ENCODE results near the gene LPAR3.

LPAR3 gene

GRCh38 chr1:84896279-84896678 is 3.3 kb upstream of the LPAR3 start:
- no peaks in the 10 kb centered on the region for H3K36me3 ChIP-seq (ENCODE audit: control insufficient read depth in 1 of 2, insufficient read depth in 2 of 2, low read length in 2 of 2)
- H3K27ac ChIP-seq (ENCODE audit: low read length): no peak overlapping the region
- peaks cover 12% of the 10 kb centered on the region for H3K27me3 ChIP-seq (ENCODE audit: low read depth, low read length)
- H3K9me3 ChIP-seq (ENCODE audit: control insufficient read depth in 1 of 2, low read length in 2 of 2): no peaks in the 10 kb centered on the region
- H3K4me1 ChIP-seq (ENCODE audit: control insufficient read depth in 1 of 2, insufficient read depth in 2 of 2, low read length in 2 of 2): peaks cover 0 to 12% of the 10 kb centered on the region in 2 donors
- no peak overlapping the region for H3K4me3 ChIP-seq (ENCODE audit: low read depth in 1 of 2, low read length in 2 of 2)

GRCh38 chr1:84890566-84890965 is 2.4 kb downstream of the LPAR3 start:
- Histone ChIP-seq H3K27ac (ENCODE audit: low read length) (no peak overlapping the region), H3K4me1 (ENCODE audit: control insufficient read depth in 1 of 2, insufficient read depth in 2 of 2, low read length in 2 of 2) (peaks cover 0 to 12% of the 10 kb centered on the region in 2 donors), H3K4me3 (ENCODE audit: low read depth in 1 of 2, low read length in 2 of 2) (no peak overlapping the region), H3K9me3 (ENCODE audit: control insufficient read depth in 1 of 2, low read length in 2 of 2) (no peaks in the 10 kb centered on the region), H3K36me3 (ENCODE audit: control insufficient read depth in 1 of 2, insufficient read depth in 2 of 2, low read length in 2 of 2) (no peaks in the 10 kb centered on the region), H3K27me3 (ENCODE audit: low read depth, low read length) (peaks cover 12% of the 10 kb centered on the region)

GRCh38 chr1:84889437-84889836 is 3.6 kb downstream of the LPAR3 start:
- Histone ChIP-seq H3K4me3 (ENCODE audit: low read depth in 1 of 2, low read length in 2 of 2) (no peak overlapping the region), H3K27me3 (ENCODE audit: low read depth, low read length) (peaks cover 12% of the 10 kb centered on the region), H3K4me1 (ENCODE audit: control insufficient read depth in 1 of 2, insufficient read depth in 2 of 2, low read length in 2 of 2) (peaks cover 0 to 12% of the 10 kb centered on the region in 2 donors), H3K36me3 (ENCODE audit: control insufficient read depth in 1 of 2, insufficient read depth in 2 of 2, low read length in 2 of 2) (no peaks in the 10 kb centered on the region), H3K9me3 (ENCODE audit: control insufficient read depth in 1 of 2, low read length in 2 of 2) (no peaks in the 10 kb centered on the region), H3K27ac (ENCODE audit: low read length) (no peak overlapping the region)

- no peak overlapping the region for H3K27ac ChIP-seq (ENCODE audit: low read length)
- H3K9me3 ChIP-seq (ENCODE audit: control insufficient read depth in 1 of 2, low read length in 2 of 2): no peaks in the 10 kb centered on the region
- H3K4me1 ChIP-seq (ENCODE audit: control insufficient read depth in 1 of 2, insufficient read depth in 2 of 2, low read length in 2 of 2): peaks cover 0 to 12% of the 10 kb centered on the region in 2 donors
Measured at GRCh38 chr1:84888753-84889152, 4.3 kb downstream of the LPAR3 start.

GRCh38 chr1:84887261-84887934 is 5.6 kb downstream of the LPAR3 start:
- no peaks in the 10 kb centered on the region for H3K9me3 ChIP-seq (ENCODE audit: control insufficient read depth in 1 of 2, low read length in 2 of 2)
- no peak overlapping the region for H3K27ac ChIP-seq (ENCODE audit: low read length)
- peaks cover 1% of the 10 kb centered on the region for H3K27me3 ChIP-seq (ENCODE audit: low read depth, low read length)
- no peaks in the 10 kb centered on the region for H3K36me3 ChIP-seq (ENCODE audit: control insufficient read depth in 1 of 2, insufficient read depth in 2 of 2, low read length in 2 of 2)
- peaks cover 0 to under 1% of the 10 kb centered on the region in 2 donors for H3K4me1 ChIP-seq (ENCODE audit: control insufficient read depth in 1 of 2, insufficient read depth in 2 of 2, low read length in 2 of 2)
- H3K4me3 ChIP-seq (ENCODE audit: low read depth in 1 of 2, low read length in 2 of 2): no peak overlapping the region

More at GRCh38 chr1:84888753-84889152, 4.3 kb downstream of the LPAR3 start:
- H3K27me3 ChIP-seq (ENCODE audit: low read depth, low read length): peaks cover 9% of the 10 kb centered on the region
- H3K36me3 ChIP-seq (ENCODE audit: control insufficient read depth in 1 of 2, insufficient read depth in 2 of 2, low read length in 2 of 2): no peaks in the 10 kb centered on the region
- H3K4me3 ChIP-seq (ENCODE audit: low read depth in 1 of 2, low read length in 2 of 2): no peak overlapping the region

GRCh38 chr1:84885469-84885868 is 7.5 kb downstream of the LPAR3 start:
- no peaks in the 10 kb centered on the region for H3K36me3 ChIP-seq (ENCODE audit: control insufficient read depth in 1 of 2, insufficient read depth in 2 of 2, low read length in 2 of 2)
- H3K4me1 ChIP-seq (ENCODE audit: control insufficient read depth in 1 of 2, insufficient read depth in 2 of 2, low read length in 2 of 2): no peaks in the 10 kb centered on the region

GRCh38 chr1:84884671-84885389 is 8.2 kb downstream of the LPAR3 start:
- no peak overlapping the region for H3K4me3 ChIP-seq (ENCODE audit: low read depth in 1 of 2, low read length in 2 of 2)
- H3K9me3 ChIP-seq (ENCODE audit: control insufficient read depth in 1 of 2, low read length in 2 of 2): peaks cover 0 to 3% of the 10 kb centered on the region in 2 donors
- no peak overlapping the region for H3K27ac ChIP-seq (ENCODE audit: low read length)
- no peaks in the 10 kb centered on the region for H3K36me3 ChIP-seq (ENCODE audit: control insufficient read depth in 1 of 2, insufficient read depth in 2 of 2, low read length in 2 of 2)
- no peaks in the 10 kb centered on the region for H3K27me3 ChIP-seq (ENCODE audit: low read depth, low read length)
- no peaks in the 10 kb centered on the region for H3K4me1 ChIP-seq (ENCODE audit: control insufficient read depth in 1 of 2, insufficient read depth in 2 of 2, low read length in 2 of 2)

More at GRCh38 chr1:84885469-84885868, 7.5 kb downstream of the LPAR3 start:
- Histone ChIP-seq H3K9me3 (ENCODE audit: control insufficient read depth in 1 of 2, low read length in 2 of 2) (peaks cover 0 to 3% of the 10 kb centered on the region in 2 donors), H3K27me3 (ENCODE audit: low read depth, low read length) (no peaks in the 10 kb centered on the region), H3K4me3 (ENCODE audit: low read depth in 1 of 2, low read length in 2 of 2) (no peak overlapping the region), H3K27ac (ENCODE audit: low read length) (no peak overlapping the region)

- H3K4me1 ChIP-seq (ENCODE audit: control insufficient read depth in 1 of 2, insufficient read depth in 2 of 2, low read length in 2 of 2): no peaks in the 10 kb centered on the region
- no peaks in the 10 kb centered on the region for H3K36me3 ChIP-seq (ENCODE audit: control insufficient read depth in 1 of 2, insufficient read depth in 2 of 2, low read length in 2 of 2)
- H3K27ac ChIP-seq (ENCODE audit: low read length): no peak overlapping the region
- no peak overlapping the region for H3K4me3 ChIP-seq (ENCODE audit: low read depth in 1 of 2, low read length in 2 of 2)
- H3K9me3 ChIP-seq (ENCODE audit: control insufficient read depth in 1 of 2, low read length in 2 of 2): peaks cover 0 to 3% of the 10 kb centered on the region in 2 donors
- no peaks in the 10 kb centered on the region for H3K27me3 ChIP-seq (ENCODE audit: low read depth, low read length)
Measured at GRCh38 chr1:84883286-84883685, 9.7 kb downstream of the LPAR3 start.

- Histone ChIP-seq H3K36me3 (ENCODE audit: control insufficient read depth in 1 of 2, insufficient read depth in 2 of 2, low read length in 2 of 2) (no peaks in the 10 kb centered on the region), H3K9me3 (ENCODE audit: control insufficient read depth in 1 of 2, low read length in 2 of 2) (peaks cover 0 to 3% of the 10 kb centered on the region in 2 donors), H3K4me1 (ENCODE audit: control insufficient read depth in 1 of 2, insufficient read depth in 2 of 2, low read length in 2 of 2) (no peaks in the 10 kb centered on the region), H3K4me3 (ENCODE audit: low read depth in 1 of 2, low read length in 2 of 2) (no peak overlapping the region), H3K27ac (ENCODE audit: low read length) (no peak overlapping the region), H3K27me3 (ENCODE audit: low read depth, low read length) (no peaks in the 10 kb centered on the region)
Measured at GRCh38 chr1:84877592-84877991, 15.4 kb downstream of the LPAR3 start.

- Histone ChIP-seq H3K4me3 (ENCODE audit: low read depth in 1 of 2, low read length in 2 of 2) (no peak overlapping the region), H3K36me3 (ENCODE audit: control insufficient read depth in 1 of 2, insufficient read depth in 2 of 2, low read length in 2 of 2) (no peaks in the 10 kb centered on the region), H3K4me1 (ENCODE audit: control insufficient read depth in 1 of 2, insufficient read depth in 2 of 2, low read length in 2 of 2) (no peaks in the 10 kb centered on the region), H3K9me3 (ENCODE audit: control insufficient read depth in 1 of 2, low read length in 2 of 2) (no peaks in the 10 kb centered on the region), H3K27me3 (ENCODE audit: low read depth, low read length) (no peaks in the 10 kb centered on the region), H3K27ac (ENCODE audit: low read length) (no peak overlapping the region)
Measured at GRCh38 chr1:84876353-84876752, 16.7 kb downstream of the LPAR3 start.

- H3K27me3 ChIP-seq (ENCODE audit: low read depth, low read length): no peaks in the 10 kb centered on the region
- H3K4me1 ChIP-seq (ENCODE audit: control insufficient read depth in 1 of 2, insufficient read depth in 2 of 2, low read length in 2 of 2): no peaks in the 10 kb centered on the region
- H3K9me3 ChIP-seq (ENCODE audit: control insufficient read depth in 1 of 2, low read length in 2 of 2): no peaks in the 10 kb centered on the region
- no peak overlapping the region for H3K4me3 ChIP-seq (ENCODE audit: low read depth in 1 of 2, low read length in 2 of 2)
- H3K36me3 ChIP-seq (ENCODE audit: control insufficient read depth in 1 of 2, insufficient read depth in 2 of 2, low read length in 2 of 2): no peaks in the 10 kb centered on the region
- H3K27ac ChIP-seq (ENCODE audit: low read length): no peak overlapping the region
Measured at GRCh38 chr1:84873366-84873765, 19.6 kb downstream of the LPAR3 start.
